CD8-positive, alpha-beta memory T cell (primary cell): ENCODE data around the gene NLRP9. TPM values are rescaled to one million over a fixed set of nuclear protein-coding genes. Genes with fewer than 3 reads are reported as not detected.

Experiments used
- CTCF ChIA-PET: fragments of 350-600 bp; sonication (Branson Sonifier 250); formaldehyde crosslinking; loops from one replicate; lab custom pipeline; 2021; ENCODE audit warnings: antibody characterized with exemption; lab: Charles Lee
- POLR2A ChIA-PET: fragments of 350-600 bp; sonication (Branson Sonifier 250); formaldehyde crosslinking; loops from one replicate; lab custom pipeline; 2021; ENCODE audit warnings: antibody characterized with exemption; lab: Charles Lee
- DNase-seq, 5 donors: peaks; one replicate each; pipeline versions ENCODE4 v3.0.0 to v3.0.0-alpha.2; 2020 to 2022; ENCODE audit warnings: mixed read lengths in 1 of 5
- H3K27ac ChIP-seq: one replicate; pipeline ENCODE4 v1.7.0; 2013; ENCODE audit warnings: low read depth, mild to moderate bottlenecking, low read length, moderate library complexity
- H3K27me3 ChIP-seq: 2 replicates; pipeline ENCODE4 v1.7.0; 2013; ENCODE audit warnings: low read length, mild to moderate bottlenecking; ENCODE audit not compliant: insufficient read depth, poor library complexity, severe bottlenecking
- H3K36me3 ChIP-seq: 2 replicates; pipeline ENCODE4 v1.7.0; 2013; ENCODE audit warnings: mild to moderate bottlenecking, low read length, moderate library complexity; ENCODE audit not compliant: insufficient read depth
- H3K4me1 ChIP-seq: 2 replicates; pipeline ENCODE4 v1.7.0; 2013; ENCODE audit warnings: mild to moderate bottlenecking, low read length, moderate library complexity; ENCODE audit not compliant: insufficient read depth
- H3K4me3 ChIP-seq: 2 replicates; pipeline ENCODE4 v1.7.0; 2013; ENCODE audit warnings: mild to moderate bottlenecking, low read length
- H3K9me3 ChIP-seq: 2 replicates; pipeline ENCODE4 v1.7.0; 2013; ENCODE audit warnings: mild to moderate bottlenecking, low read length
- H3K27ac Mint-ChIP-seq, 8 donors: one replicate each; pipeline ENCODE4 v1.8.0; 2020 to 2021; ENCODE audit warnings: mixed read lengths in 8 of 8, mild to moderate bottlenecking in 6 of 8, inconsistent platforms in 3 of 8, moderate library complexity in 3 of 8
- H3K27me3 Mint-ChIP-seq, 2 donors: one replicate each; pipeline ENCODE4 v1.8.0; 2020 to 2021; ENCODE audit warnings: mixed read lengths in 2 of 2, mild to moderate bottlenecking in 1 of 2, moderate library complexity in 1 of 2
- H3K36me3 Mint-ChIP-seq, 3 donors: one replicate each; pipeline ENCODE4 v1.8.0; 2020 to 2021; ENCODE audit warnings: mixed read lengths in 3 of 3, inconsistent platforms in 1 of 3, mild to moderate bottlenecking in 1 of 3
- H3K4me1 Mint-ChIP-seq, 3 donors: one replicate each; pipeline ENCODE4 v1.8.0; 2020 to 2021; ENCODE audit warnings: mixed read lengths in 3 of 3, inconsistent platforms in 1 of 3, mild to moderate bottlenecking in 1 of 3
- H3K4me3 Mint-ChIP-seq, 7 donors: one replicate each; pipeline ENCODE4 v1.8.0; 2020 to 2021; ENCODE audit warnings: mixed read lengths in 7 of 7, mild to moderate bottlenecking in 6 of 7, moderate library complexity in 4 of 7, inconsistent platforms in 2 of 7
- H3K9me3 Mint-ChIP-seq, 5 donors: one replicate each; pipeline ENCODE4 v1.8.0; 2020 to 2022; ENCODE audit warnings: mixed read lengths in 5 of 5, mild to moderate bottlenecking in 3 of 5, moderate library complexity in 2 of 5, inconsistent platforms in 1 of 5
- polyA plus RNA-seq: library from polyadenylated mRNA; unstranded; fragments of 300-500 nt; fragmentation: Illumina TruSeq; gene quantifications from one replicate; pipeline ENCODE4 v1.2.3, GENCODE V29; 2021
- total RNA-seq, 2 experiments: library from RNA; stranded (reverse); gene quantifications; one replicate each; pipeline ENCODE4 v1.2.3, GENCODE V29; 2021

NLRP9 gene
- total and polyA plus RNA-seq, 3 experiments from 2014 or later = not detected

GRCh38 chr19:55676889-55677505, 61.2 kb downstream of the NLRP9 start:
- no peak for DNase-seq
- Mint-ChIP-seq H3K27me3 (peaks cover 0 to 3% of the 10 kb centered on the region in 2 donors), H3K4me1 (peaks cover 42 to 78% (median 45%) of the 10 kb centered on the region in 3 donors)

DNA sequence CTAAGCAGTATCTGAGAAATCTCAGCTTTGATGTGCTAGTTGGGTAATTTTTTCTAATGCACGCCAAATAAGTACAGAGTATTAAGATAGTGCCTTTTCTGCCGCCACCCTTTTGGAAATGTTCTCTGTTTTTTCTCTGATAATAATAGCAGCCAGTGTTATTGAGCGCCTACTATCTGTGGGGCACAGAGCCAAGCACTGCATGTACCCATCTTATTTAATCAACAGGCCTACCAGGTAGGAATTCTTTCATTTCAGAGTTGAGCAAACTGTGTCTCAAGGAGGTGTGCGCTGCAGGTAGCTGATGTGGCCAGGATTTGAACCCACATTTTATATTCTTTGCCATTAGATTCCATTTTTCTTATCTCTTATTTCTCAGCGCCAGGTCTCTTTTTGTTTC, 61.8 kb downstream of the NLRP9 start:
- Histone ChIP-seq H3K4me1 (peaks cover 27% of the 10 kb centered on the region), H3K36me3 (peaks cover 24% of the 10 kb centered on the region), H3K4me3 (no peak overlapping the region), H3K9me3 (no peaks in the 10 kb centered on the region), H3K27ac (no peak overlapping the region), H3K27me3 (no peaks in the 10 kb centered on the region)
- peak overlapping the region; percentile 87 to 97 (median 95) for H3K4me3 Mint-ChIP-seq
- no peak for DNase-seq
- ChIA-PET POLR2A (no interaction called here), CTCF (no interaction called here)
- peak overlapping the region in 7 of 8 donors; percentile 1 to 99 (median 86) for H3K27ac Mint-ChIP-seq
- H3K36me3 Mint-ChIP-seq = peaks cover 0 to 72% (median 9%) of the 10 kb centered on the region in 3 donors
- peaks cover 42 to 81% (median 42%) of the 10 kb centered on the region in 3 donors for H3K4me1 Mint-ChIP-seq
- peaks cover 0 to 3% of the 10 kb centered on the region in 2 donors for H3K27me3 Mint-ChIP-seq
- no peaks in the 10 kb centered on the region for H3K9me3 Mint-ChIP-seq

More at GRCh38 chr19:55676889-55677505, 61.2 kb downstream of the NLRP9 start:
- Mint-ChIP-seq H3K27ac (peak overlapping the region in 7 of 8 donors; percentile 3 to 98 (median 86)), H3K9me3 (no peaks in the 10 kb centered on the region), H3K4me3 (peak overlapping the region; percentile 87 to 97 (median 95)), H3K36me3 (peaks cover 0 to 75% (median 9%) of the 10 kb centered on the region in 3 donors)
- POLR2A ChIA-PET = no interaction called here
- no peak overlapping the region for H3K27ac ChIP-seq
- H3K4me3 ChIP-seq = no peak overlapping the region
- CTCF ChIA-PET = no interaction called here
- no peaks in the 10 kb centered on the region for H3K9me3 ChIP-seq
- H3K27me3 ChIP-seq = no peaks in the 10 kb centered on the region
- peaks cover 27% of the 10 kb centered on the region for H3K4me1 ChIP-seq
- peaks cover 27% of the 10 kb centered on the region for H3K36me3 ChIP-seq

GRCh38 chr19:55675661-55676354, 62.4 kb downstream of the NLRP9 start:
- no peak for DNase-seq
- H3K27ac ChIP-seq = peak overlapping the region; percentile 85
- H3K9me3 Mint-ChIP-seq = no peaks in the 10 kb centered on the region
- peaks cover 45 to 82% (median 47%) of the 10 kb centered on the region in 3 donors for H3K4me1 Mint-ChIP-seq
- H3K4me3 ChIP-seq = peak overlapping the region; percentile 59
- H3K27ac Mint-ChIP-seq = peak overlapping the region; percentile 93 to 100 (median 98)
- CTCF ChIA-PET = no interaction called here
- H3K4me1 ChIP-seq = peaks cover 29% of the 10 kb centered on the region
- H3K36me3 Mint-ChIP-seq = peaks cover 0 to 74% (median 11%) of the 10 kb centered on the region in 3 donors
- H3K27me3 Mint-ChIP-seq = peaks cover 0 to 3% of the 10 kb centered on the region in 2 donors
- no peaks in the 10 kb centered on the region for H3K9me3 ChIP-seq
- H3K4me3 Mint-ChIP-seq = peak overlapping the region; percentile 92 to 97 (median 95)
- no peaks in the 10 kb centered on the region for H3K27me3 ChIP-seq
- peaks cover 24% of the 10 kb centered on the region for H3K36me3 ChIP-seq
- POLR2A ChIA-PET = no interaction called here

DNA sequence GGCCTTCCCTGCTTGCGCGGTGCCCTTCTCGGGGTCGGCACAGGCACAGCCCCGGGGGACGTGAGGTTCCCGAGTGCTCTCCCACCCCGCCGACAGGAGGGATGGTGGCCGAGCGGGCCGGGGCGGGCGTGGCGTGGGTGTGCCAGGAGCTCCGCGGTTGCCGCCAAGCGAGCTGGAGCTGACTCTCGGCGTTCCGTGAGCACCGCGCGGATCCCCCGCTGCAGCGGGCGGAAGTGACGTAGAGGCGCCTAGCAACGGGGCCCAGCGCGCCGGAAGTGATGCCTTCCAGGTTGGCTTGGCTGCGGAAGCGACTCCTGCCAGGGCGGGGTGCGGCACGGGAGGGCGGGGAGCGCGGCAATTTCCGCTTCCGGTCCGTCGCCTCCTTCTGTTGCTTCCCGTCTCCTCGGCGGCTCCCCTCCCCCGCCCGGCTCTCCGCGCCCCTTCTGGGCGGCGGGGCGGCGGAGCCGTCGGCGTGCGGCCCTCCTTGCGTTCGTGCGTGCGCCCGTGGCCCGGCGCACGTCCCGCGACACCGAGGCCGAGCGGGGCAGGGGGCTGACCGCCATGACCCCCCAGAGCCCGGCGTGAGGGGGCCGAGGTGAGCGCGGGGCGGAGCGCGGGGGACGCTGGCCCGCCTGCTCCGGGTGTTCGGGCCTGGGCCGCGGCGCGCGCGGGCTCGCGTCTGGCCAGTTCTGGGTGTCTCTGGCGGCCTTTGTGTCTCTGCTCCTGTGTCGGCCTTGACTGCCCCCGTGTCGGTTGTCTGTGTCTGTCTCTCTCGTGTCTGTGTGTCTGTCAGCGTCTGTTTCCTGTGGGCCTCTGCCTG, 63.2 kb downstream of the NLRP9 start, which contains the start of gene EPN1:
EPN1 (plus strand) TSS at position 386 of the 820 bp plus-strand sequence. CDS start 3,402 bp downstream, outside the sequence.
- H3K27ac Mint-ChIP-seq = peak within 1 kb of the TSS; percentile 93 to 100 (median 98)
- Histone ChIP-seq H3K27me3 (no peaks in the 10 kb centered on the region), H3K9me3 (no peaks in the 10 kb centered on the region), H3K4me1 (peaks cover 36% of the 10 kb centered on the region), H3K4me3 (peak within 1 kb of the TSS; percentile 59), H3K36me3 (peaks cover 31% of the 10 kb centered on the region), H3K27ac (peak within 1 kb of the TSS; percentile 85)
- peaks cover 0 to 74% (median 11%) of the 10 kb centered on the region in 3 donors for H3K36me3 Mint-ChIP-seq
- H3K9me3 Mint-ChIP-seq = no peaks in the 10 kb centered on the region
- ChIA-PET CTCF (no interaction called here), POLR2A (no interaction called here)
- peaks cover 0 to 3% of the 10 kb centered on the region in 2 donors for H3K27me3 Mint-ChIP-seq
- H3K4me1 Mint-ChIP-seq = peaks cover 50 to 82% (median 52%) of the 10 kb centered on the region in 3 donors
- DNase-seq = peak; percentile 96 to 99 (median 98)
- peak within 1 kb of the TSS; percentile 92 to 97 (median 95) for H3K4me3 Mint-ChIP-seq

- CTCF ChIA-PET = no interaction called here
- H3K36me3 ChIP-seq = peaks cover 32% of the 10 kb centered on the region
Measured at GRCh38 chr19:55674459-55674840, 63.8 kb downstream of the NLRP9 start.

DNA sequence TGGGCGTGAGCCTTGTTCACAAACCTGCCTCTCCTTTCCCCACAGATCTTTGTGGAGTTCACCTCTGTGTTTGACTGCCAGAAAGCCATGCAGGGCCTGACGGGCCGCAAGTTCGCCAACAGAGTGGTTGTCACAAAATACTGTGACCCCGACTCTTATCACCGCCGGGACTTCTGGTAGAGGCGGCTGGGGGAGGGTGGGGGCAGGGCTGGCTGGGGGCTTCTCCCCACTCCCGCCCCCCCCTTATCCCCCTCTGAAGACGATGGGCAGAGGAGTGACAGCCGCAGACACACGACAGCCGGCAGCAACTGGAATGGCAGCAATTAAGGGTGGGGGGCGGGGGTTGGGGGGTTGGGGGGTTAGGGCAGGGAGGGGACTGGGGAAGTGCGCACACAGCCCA, 64.3 kb downstream of the NLRP9 start:
- ChIA-PET POLR2A (no interaction called here), CTCF (no interaction called here)
- no peaks in the 10 kb centered on the region for H3K9me3 Mint-ChIP-seq
- Histone ChIP-seq H3K27ac (no peak overlapping the region), H3K9me3 (no peaks in the 10 kb centered on the region), H3K4me3 (no peak overlapping the region), H3K4me1 (peaks cover 43% of the 10 kb centered on the region), H3K27me3 (no peaks in the 10 kb centered on the region), H3K36me3 (peaks cover 32% of the 10 kb centered on the region)
- peaks cover 0 to 74% (median 11%) of the 10 kb centered on the region in 3 donors for H3K36me3 Mint-ChIP-seq
- H3K27ac Mint-ChIP-seq = peak overlapping the region in 7 of 8 donors; percentile 82 to 95 (median 89)
- peak overlapping the region in 6 of 7 donors; percentile 26 to 65 (median 58) for H3K4me3 Mint-ChIP-seq
- DNase-seq = no peak
- peaks cover 44 to 80% (median 47%) of the 10 kb centered on the region in 3 donors for H3K4me1 Mint-ChIP-seq
- H3K27me3 Mint-ChIP-seq = peaks cover 0 to 3% of the 10 kb centered on the region in 2 donors

More at GRCh38 chr19:55674459-55674840, 63.8 kb downstream of the NLRP9 start:
- Histone ChIP-seq H3K9me3 (no peaks in the 10 kb centered on the region), H3K27ac (peak overlapping the region; percentile 85), H3K4me3 (peak overlapping the region; percentile 28), H3K27me3 (no peaks in the 10 kb centered on the region), H3K4me1 (peaks cover 42% of the 10 kb centered on the region)
- H3K4me3 Mint-ChIP-seq = peak overlapping the region; percentile 15 to 97 (median 66)
- peaks cover 46 to 82% (median 47%) of the 10 kb centered on the region in 3 donors for H3K4me1 Mint-ChIP-seq
- H3K27me3 Mint-ChIP-seq = peaks cover 0 to 3% of the 10 kb centered on the region in 2 donors
- POLR2A ChIA-PET = no interaction called here
- DNase-seq = no peak
- peaks cover 0 to 74% (median 11%) of the 10 kb centered on the region in 3 donors for H3K36me3 Mint-ChIP-seq
- H3K9me3 Mint-ChIP-seq = no peaks in the 10 kb centered on the region
- H3K27ac Mint-ChIP-seq = peak overlapping the region; percentile 86 to 97 (median 92)

GRCh38 chr19:55673465-55673864, 64.7 kb downstream of the NLRP9 start:
- ChIA-PET POLR2A (interaction anchor here (0.7 kb wide), 1 partner anchor 477 kb away, joined by 3 read pairs; no protein-coding TSS in a partner anchor), CTCF (interaction anchor here (0.6 kb wide), 1 partner anchor 205 kb away, joined by 3 read pairs; no protein-coding TSS in a partner anchor)
- Mint-ChIP-seq H3K4me3 (peak overlapping the region in 6 of 7 donors; percentile 26 to 65 (median 58)), H3K27me3 (peaks cover 0 to 3% of the 10 kb centered on the region in 2 donors), H3K36me3 (peaks cover 0 to 71% (median 11%) of the 10 kb centered on the region in 3 donors), H3K9me3 (no peaks in the 10 kb centered on the region), H3K4me1 (peaks cover 44 to 76% (median 47%) of the 10 kb centered on the region in 3 donors), H3K27ac (peak overlapping the region; percentile 80 to 93 (median 88))
- Histone ChIP-seq H3K4me1 (peaks cover 43% of the 10 kb centered on the region), H3K36me3 (peaks cover 31% of the 10 kb centered on the region), H3K27me3 (no peaks in the 10 kb centered on the region), H3K9me3 (no peaks in the 10 kb centered on the region), H3K27ac (no peak overlapping the region), H3K4me3 (no peak overlapping the region)
- no peak for DNase-seq
